ENCODE data around the gene ZNF518A. TPM values are rescaled to one million over a fixed set of nuclear protein-coding genes. Genes with fewer than 3 reads are reported as not detected.

The ZNF518A gene
- total RNA-seq: 16.6 and 19.1 TPM in 2 replicates

GRCh38 chr10:96129387-96130325 is at the start of gene ZNF518A:
TSS of gene ZNF518A (plus strand) at chr10:96130297. CDS start at chr10:96156323, 26,026 bp downstream.

Small RNA genes lying within 50 kb of the gene (small RNA-seq; reads per million reads assigned to genes)
- 34.9 reads per million, percentile 97 among the genes with 10 or more reads in this experiment for gene RNU6-271P

Other genes with a start within 250 kb of the ZNF518A start
- 0.27 and 0.36 TPM in 2 replicates for gene CC2D2B, start 222.3 kb upstream of the ZNF518A start, total RNA-seq
- gene CCNJ, start 86.7 kb upstream of the ZNF518A start, total RNA-seq: 28.3 and 28.7 TPM in 2 replicates
- gene BLNK, start 141.3 kb downstream of the ZNF518A start, total RNA-seq: not detected in 2 replicates
- gene DNTT, start 174.1 kb downstream of the ZNF518A start, total RNA-seq: not detected in 2 replicates
- gene OPALIN, start 228.7 kb downstream of the ZNF518A start, total RNA-seq: not detected in 2 replicates